Measurements from ENCODE around the gene ABCA2.

Gene ABCA2

DNA sequence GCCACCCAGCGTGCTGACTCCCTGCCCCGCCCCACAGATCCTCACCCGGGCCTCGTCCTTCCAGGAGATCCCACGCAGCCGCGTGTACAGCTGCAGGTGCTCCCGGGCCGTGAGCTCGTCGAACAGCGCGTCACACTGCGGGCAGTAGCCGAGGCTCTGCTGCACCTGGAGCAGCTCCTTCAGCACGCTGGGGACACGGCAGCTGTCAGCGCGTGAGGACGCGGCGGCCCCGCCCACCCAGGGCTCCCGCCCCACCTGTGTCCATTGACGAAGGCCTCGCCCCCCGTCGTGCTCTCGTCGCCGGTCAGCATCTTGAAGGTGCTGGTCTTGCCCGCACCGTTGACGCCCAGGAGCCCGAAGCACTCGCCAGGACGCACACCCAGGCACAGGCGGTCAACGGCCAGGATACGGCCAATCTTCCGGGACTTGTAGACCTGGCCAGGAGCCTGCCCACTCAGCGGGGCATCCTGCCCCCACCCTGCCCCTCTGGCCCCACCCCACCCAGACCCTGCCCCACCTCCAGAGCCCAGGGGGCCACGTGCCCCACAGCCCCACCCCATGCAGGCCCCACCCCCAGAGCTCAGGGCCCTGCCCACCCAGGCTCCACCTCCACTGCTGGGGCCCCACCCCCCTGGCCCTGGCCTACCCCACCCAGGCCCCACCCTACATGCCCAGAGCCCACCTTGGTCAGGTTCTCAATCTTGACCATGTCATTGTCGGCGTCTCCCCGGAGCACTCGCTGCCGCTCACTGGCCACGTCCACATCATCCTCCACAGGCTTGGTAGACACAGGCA lies 17.9 kb downstream of the ABCA2 start:
- ChIA-PET CTCF (no interaction called here), POLR2A (interaction anchor here (2.2 kb wide), 1 partner anchor 17 kb away, joined by 6 read pairs; no protein-coding TSS in a partner anchor)
- DNase-seq (ENCODE audit: extremely low spot score) = no peak
- no peak for TF ChIP-seq SUZ12 (IDR thresholded peaks at IDR 0.05)
- no peak for TF ChIP-seq CTBP1 (IDR thresholded peaks at IDR 0.05; ENCODE audit: borderline replicate concordance)
- no peak for TF ChIP-seq FOXK2 (IDR thresholded peaks at IDR 0.05)
- TF ChIP-seq HDGF (IDR thresholded peaks at IDR 0.05; ENCODE audit: borderline replicate concordance) = no peak
- TF ChIP-seq, protein P1, sequence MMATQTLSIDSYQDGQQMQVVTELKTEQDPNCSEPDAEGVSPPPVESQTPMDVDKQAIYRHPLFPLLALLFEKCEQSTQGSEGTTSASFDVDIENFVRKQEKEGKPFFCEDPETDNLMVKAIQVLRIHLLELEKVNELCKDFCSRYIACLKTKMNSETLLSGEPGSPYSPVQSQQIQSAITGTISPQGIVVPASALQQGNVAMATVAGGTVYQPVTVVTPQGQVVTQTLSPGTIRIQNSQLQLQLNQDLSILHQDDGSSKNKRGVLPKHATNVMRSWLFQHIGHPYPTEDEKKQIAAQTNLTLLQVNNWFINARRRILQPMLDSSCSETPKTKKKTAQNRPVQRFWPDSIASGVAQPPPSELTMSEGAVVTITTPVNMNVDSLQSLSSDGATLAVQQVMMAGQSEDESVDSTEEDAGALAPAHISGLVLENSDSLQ (IDR thresholded peaks at IDR 0.05) = no peak
- no peak for TF ChIP-seq FOXA1 (IDR thresholded peaks at IDR 0.05)
- no peak for TF ChIP-seq TARDBP (IDR thresholded peaks at IDR 0.05)
- TF ChIP-seq ELF4 (IDR thresholded peaks at IDR 0.05) = no peak
- no peak for TF ChIP-seq ZNF384 (IDR thresholded peaks at IDR 0.05)
- TF ChIP-seq FOXM1 (IDR thresholded peaks at IDR 0.05; ENCODE audit: borderline replicate concordance) = no peak
- TF ChIP-seq BHLHE40 (IDR thresholded peaks at IDR 0.05; ENCODE audit: borderline replicate concordance) = no peak
- TF ChIP-seq ARNT (IDR thresholded peaks at IDR 0.05) = no peak
- TF ChIP-seq L3MBTL2 (conservative IDR thresholded peaks at IDR 0.05) = no peak
- TF ChIP-seq LEF1 (IDR thresholded peaks at IDR 0.05; ENCODE audit: borderline replicate concordance) = no peak
- no peak for TF ChIP-seq NFRKB (IDR thresholded peaks at IDR 0.05)
- TF ChIP-seq SP1 (IDR thresholded peaks at IDR 0.05) = no peak

DNA sequence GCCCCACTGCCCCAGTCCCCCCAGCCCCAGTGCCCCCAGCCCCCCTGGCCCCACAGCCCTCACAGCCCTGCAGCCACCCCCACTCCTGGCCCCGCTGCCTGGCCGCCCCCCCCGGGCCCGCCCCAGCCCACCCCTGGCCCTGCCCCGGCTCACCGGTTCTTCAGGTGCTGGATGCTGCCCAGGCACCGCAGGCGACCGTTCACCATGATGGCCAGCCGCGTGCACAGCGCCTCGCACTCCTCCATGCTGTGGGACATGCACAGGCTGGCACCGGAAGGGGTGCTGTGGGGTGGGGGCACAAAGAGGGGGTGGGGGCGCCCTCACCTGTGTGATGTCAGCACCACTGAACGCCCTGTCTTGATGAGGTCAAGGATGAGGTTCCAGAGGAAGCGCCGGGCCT lies 18.8 kb downstream of the ABCA2 start:
- DNase-seq (ENCODE audit: extremely low spot score) = no peak
- POLR2A ChIA-PET = no interaction called here
- TF ChIP-seq FOXM1 (IDR thresholded peaks at IDR 0.05; ENCODE audit: borderline replicate concordance) = no peak
- TF ChIP-seq ZNF384 (IDR thresholded peaks at IDR 0.05) = no peak
- TF ChIP-seq SP1 (IDR thresholded peaks at IDR 0.05) = no peak
- TF ChIP-seq NFRKB (IDR thresholded peaks at IDR 0.05) = no peak
- TF ChIP-seq, protein P1 (IDR thresholded peaks at IDR 0.05) = no peak
- TF ChIP-seq ARNT (IDR thresholded peaks at IDR 0.05) = no peak
- no peak for TF ChIP-seq FOXA1 (IDR thresholded peaks at IDR 0.05)
- TF ChIP-seq LEF1 (IDR thresholded peaks at IDR 0.05; ENCODE audit: borderline replicate concordance) = no peak
- TF ChIP-seq L3MBTL2 (conservative IDR thresholded peaks at IDR 0.05) = no peak
- no peak for TF ChIP-seq ELF4 (IDR thresholded peaks at IDR 0.05)
- no peak for TF ChIP-seq FOXK2 (IDR thresholded peaks at IDR 0.05)
- TF ChIP-seq BHLHE40 (IDR thresholded peaks at IDR 0.05; ENCODE audit: borderline replicate concordance) = no peak
- TF ChIP-seq SUZ12 (IDR thresholded peaks at IDR 0.05) = no peak
- no peak for TF ChIP-seq TARDBP (IDR thresholded peaks at IDR 0.05)
- TF ChIP-seq HDGF (IDR thresholded peaks at IDR 0.05; ENCODE audit: borderline replicate concordance) = no peak
- no peak for TF ChIP-seq CTBP1 (IDR thresholded peaks at IDR 0.05; ENCODE audit: borderline replicate concordance)
- CTCF ChIA-PET = no interaction called here

DNA sequence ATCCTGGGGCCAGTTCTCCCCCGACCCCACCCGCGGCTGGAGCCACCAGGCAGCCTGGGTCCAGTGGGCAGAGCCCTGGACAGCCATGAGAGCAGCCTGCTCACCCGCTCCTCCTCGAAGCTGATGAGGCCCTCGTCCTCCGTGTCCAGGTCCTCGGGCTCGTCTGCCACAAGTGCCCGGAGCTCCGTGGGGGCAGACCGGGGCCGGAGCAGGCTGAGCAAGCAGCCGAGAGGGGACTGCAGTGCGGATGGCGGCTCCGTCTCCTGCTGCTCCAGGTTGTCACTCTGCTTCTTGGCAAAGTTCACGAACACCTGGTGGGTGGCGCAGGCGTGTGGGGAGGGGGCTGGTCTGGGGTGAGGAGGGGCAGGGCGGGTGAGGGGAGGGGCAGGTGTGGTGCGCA lies 19.7 kb downstream of the ABCA2 start:
- no peak for TF ChIP-seq LEF1 (IDR thresholded peaks at IDR 0.05; ENCODE audit: borderline replicate concordance)
- TF ChIP-seq CTBP1 (IDR thresholded peaks at IDR 0.05; ENCODE audit: borderline replicate concordance) = no peak
- TF ChIP-seq, protein P1 (IDR thresholded peaks at IDR 0.05) = no peak
- TF ChIP-seq BHLHE40 (IDR thresholded peaks at IDR 0.05; ENCODE audit: borderline replicate concordance) = no peak
- TF ChIP-seq SUZ12 (IDR thresholded peaks at IDR 0.05) = no peak
- TF ChIP-seq FOXK2 (IDR thresholded peaks at IDR 0.05) = no peak
- TF ChIP-seq FOXA1 (IDR thresholded peaks at IDR 0.05) = no peak
- no peak for TF ChIP-seq ARNT (IDR thresholded peaks at IDR 0.05)
- TF ChIP-seq ZNF384 (IDR thresholded peaks at IDR 0.05) = no peak
- TF ChIP-seq FOXM1 (IDR thresholded peaks at IDR 0.05; ENCODE audit: borderline replicate concordance) = no peak
- no peak for TF ChIP-seq HDGF (IDR thresholded peaks at IDR 0.05; ENCODE audit: borderline replicate concordance)
- DNase-seq (ENCODE audit: extremely low spot score) = no peak
- ChIA-PET CTCF (no interaction called here), POLR2A (no interaction called here)

DNA sequence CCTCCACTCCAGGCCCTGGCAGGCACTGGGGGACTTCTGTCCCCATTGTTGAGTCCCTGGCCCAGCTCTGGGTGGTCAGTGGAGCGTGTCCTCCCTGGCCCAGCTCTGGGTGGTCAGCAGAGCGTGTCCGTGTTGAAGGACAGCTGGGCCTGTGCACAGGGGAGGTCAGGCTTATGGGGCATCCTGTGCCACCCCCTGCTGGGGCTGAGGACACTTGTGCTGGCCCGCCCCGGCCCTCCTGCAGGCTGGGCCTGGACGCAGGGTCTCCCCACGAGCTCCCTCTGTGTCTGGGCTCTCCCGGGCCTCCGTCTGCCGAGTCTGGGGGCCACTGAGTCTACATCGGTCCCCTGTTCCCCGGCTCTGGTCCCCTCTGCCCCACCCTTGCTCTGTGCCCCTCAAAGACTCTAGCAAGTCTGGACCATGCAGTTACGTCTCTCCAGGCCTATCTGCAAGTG lies 20.2 kb downstream of the ABCA2 start:
- CTCF ChIA-PET = interaction anchor here (1.2 kb wide), 1 partner anchor 60 kb away, joined by 3 read pairs; no protein-coding TSS in a partner anchor
- TF ChIP-seq TARDBP (IDR thresholded peaks at IDR 0.05) (no peak), HDGF (IDR thresholded peaks at IDR 0.05; ENCODE audit: borderline replicate concordance) (no peak), SP1 (IDR thresholded peaks at IDR 0.05) (no peak)
- POLR2A ChIA-PET = no interaction called here
- no peak for DNase-seq (ENCODE audit: extremely low spot score)

DNA sequence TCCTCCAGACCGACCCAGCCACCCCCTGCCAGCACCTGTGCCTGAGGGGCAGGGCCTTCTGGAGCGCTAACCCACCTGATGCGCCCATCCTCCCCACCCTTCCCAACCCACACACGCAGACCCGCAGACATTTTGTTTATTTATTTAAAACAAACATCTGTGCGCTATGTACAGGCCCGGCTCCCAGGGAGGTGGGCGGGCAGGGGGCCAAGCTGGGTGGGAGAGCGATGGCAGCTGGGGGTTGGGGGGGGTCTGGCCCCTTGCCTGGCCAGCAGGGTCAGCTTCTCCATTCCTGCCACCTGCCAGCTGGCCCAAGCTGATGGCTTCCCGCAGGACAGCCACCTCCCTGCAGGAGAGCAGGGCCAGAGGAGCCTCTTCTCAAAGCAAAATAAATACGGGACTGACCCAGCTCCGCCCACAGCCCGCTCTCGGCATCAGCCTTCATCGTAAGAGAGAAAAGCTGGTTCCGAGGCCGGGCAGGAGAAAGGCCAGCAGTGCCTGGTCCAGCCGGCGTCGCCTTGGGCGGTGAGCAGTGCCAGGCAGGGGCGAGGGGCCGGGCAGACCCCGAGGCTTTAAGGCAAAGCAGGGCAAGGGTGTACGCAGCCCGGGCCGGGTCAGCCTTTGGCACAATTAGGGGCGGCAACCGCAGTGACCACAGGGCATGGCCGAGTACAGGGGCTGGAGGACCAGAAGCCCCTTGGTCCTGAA lies 20.8 kb downstream of the ABCA2 start:
- CTCF ChIA-PET = interaction anchor here (1.2 kb wide), 1 partner anchor 59 kb away, joined by 3 read pairs; no protein-coding TSS in a partner anchor
- TF ChIP-seq ARNT (IDR thresholded peaks at IDR 0.05) (no peak), BHLHE40 (IDR thresholded peaks at IDR 0.05; ENCODE audit: borderline replicate concordance) (no peak), FOXK2 (IDR thresholded peaks at IDR 0.05) (no peak), LEF1 (IDR thresholded peaks at IDR 0.05; ENCODE audit: borderline replicate concordance) (no peak), CTBP1 (IDR thresholded peaks at IDR 0.05; ENCODE audit: borderline replicate concordance) (no peak), SUZ12 (IDR thresholded peaks at IDR 0.05) (no peak), TARDBP (IDR thresholded peaks at IDR 0.05) (no peak), L3MBTL2 (conservative IDR thresholded peaks at IDR 0.05) (no peak), ZNF384 (IDR thresholded peaks at IDR 0.05) (no peak), FOXA1 (IDR thresholded peaks at IDR 0.05) (no peak), SP1 (IDR thresholded peaks at IDR 0.05) (no peak), NFRKB (IDR thresholded peaks at IDR 0.05) (no peak), FOXM1 (IDR thresholded peaks at IDR 0.05; ENCODE audit: borderline replicate concordance) (no peak), ELF4 (IDR thresholded peaks at IDR 0.05) (no peak), HDGF (IDR thresholded peaks at IDR 0.05; ENCODE audit: borderline replicate concordance) (no peak)
- TF ChIP-seq, protein P1 (IDR thresholded peaks at IDR 0.05) = no peak
- DNase-seq (ENCODE audit: extremely low spot score) = no peak
- POLR2A ChIA-PET = no interaction called here
